Erythroblast (primary cell): ENCODE data around the gene CYP27C1.

Source experiments
- GATA1 ChIP-seq: IDR thresholded peaks from 2 replicates; pipeline ENCODE4 v1.6.1; 2011; ENCODE audit warnings: low read depth, mild to moderate bottlenecking, control low read depth, low read length, moderate library complexity
- POLR2A ChIP-seq: IDR thresholded peaks from 2 replicates; pipeline ENCODE4 v1.6.1; 2011; ENCODE audit warnings: mild to moderate bottlenecking, low read length

DNA sequence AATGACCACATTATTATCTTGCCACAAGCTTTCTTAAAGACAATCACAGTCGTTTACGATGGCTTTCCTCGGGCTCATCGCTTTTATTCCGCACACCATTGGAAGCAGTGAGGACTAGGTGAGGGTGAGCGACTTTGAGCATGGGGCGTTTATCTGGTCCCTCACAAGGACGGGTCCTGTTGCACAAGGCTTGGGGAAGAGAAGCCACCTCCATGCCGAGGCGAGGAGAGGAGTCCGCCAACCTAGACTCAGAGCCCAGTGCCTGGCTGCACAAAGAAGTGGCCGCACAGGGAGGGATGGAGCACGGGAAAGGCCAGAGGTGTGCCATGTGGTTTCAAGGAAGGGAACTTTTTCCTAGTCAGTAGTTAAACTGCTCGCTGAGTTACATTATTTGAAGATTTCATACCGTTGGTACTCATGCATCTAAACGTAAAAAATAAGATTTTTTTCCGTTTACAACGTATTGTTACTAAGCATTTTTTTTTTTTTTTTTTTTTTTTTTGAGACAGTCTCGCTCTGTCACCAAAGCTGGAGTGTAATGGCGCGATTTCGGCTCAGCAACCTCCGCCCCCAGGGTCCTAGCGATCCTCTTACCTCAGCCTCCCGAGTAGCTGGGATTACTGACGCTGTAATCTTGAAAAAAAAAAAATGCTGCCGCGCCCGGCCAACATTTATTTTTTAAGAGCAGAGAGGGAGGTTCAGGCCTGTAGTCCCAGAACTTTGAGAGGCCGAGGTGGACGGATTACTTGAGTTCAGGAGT lies 849 bp upstream of the CYP27C1 start:
- TF ChIP-seq POLR2A (no peak), GATA1 (no peak)
